Muscle of leg (tissue), 11 donors: ENCODE results near the gene SAMHD1. TPM values are rescaled to one million over a fixed set of nuclear protein-coding genes. Genes with fewer than 3 reads are reported as not detected.
"Not testable (repeated sequence)": the region's sequence is repeated elsewhere in the genome, so short reads cannot be mapped to it uniquely, and the experiment has no call there.

Source experiments
- DNase-seq: peaks from one replicate; pipeline ENCODE4 v3.0.0; 2013
- H3K27ac ChIP-seq: one replicate; pipeline ENCODE4 v1.5.1; 2013; ENCODE audit warnings: mild to moderate bottlenecking, low read length, control low read depth
- H3K27me3 ChIP-seq: one replicate; pipeline ENCODE4 v1.6.1; 2013; ENCODE audit warnings: low read length; ENCODE audit not compliant: control insufficient read depth, insufficient read depth
- H3K36me3 ChIP-seq: one replicate; pipeline ENCODE4 v1.6.1; 2013; ENCODE audit warnings: low read length; ENCODE audit not compliant: control insufficient read depth, insufficient read depth
- H3K4me1 ChIP-seq: one replicate; pipeline ENCODE4 v1.6.1; 2013; ENCODE audit warnings: low read length; ENCODE audit not compliant: control insufficient read depth, insufficient read depth
- H3K4me3 ChIP-seq: one replicate; pipeline ENCODE4 v1.5.1; 2013; ENCODE audit warnings: low read length, control low read depth
- H3K9me3 ChIP-seq: replicated peaks from 2 replicates; pipeline ENCODE4 v1.6.1; 2013; ENCODE audit warnings: low read depth, low read length; ENCODE audit not compliant: control insufficient read depth
- WGBS: methylation state at CpG from one replicate; pipeline ENCODE4 v1.1.5; 2013; ENCODE audit warnings: missing lambda C conversion rate; ENCODE audit not compliant: insufficient coverage; 5-methylcytosine and 5-hydroxymethylcytosine counted together
- polyA plus RNA-seq, 8 donors: library from polyadenylated mRNA; unstranded; fragments of 120-200 nt; gene quantifications; one replicate each; pipeline versions ENCODE4 v1.2.1 to v1.2.3, GENCODE V29; 2013; ENCODE audit warnings: inconsistent platforms in 1 of 8, low replicate concordance in 1 of 8; ENCODE audit not compliant: insufficient read length in 8 of 8, insufficient read depth in 1 of 8
- total RNA-seq: library from RNA; stranded (reverse); fragments of 120-200 nt; gene quantifications from one replicate; pipeline ENCODE4 v1.2.4, GENCODE V29; 2013

SAMHD1 gene
- total and polyA plus RNA-seq, 9 donors: 22.1 to 39.9 (median 25.7) TPM

DNA sequence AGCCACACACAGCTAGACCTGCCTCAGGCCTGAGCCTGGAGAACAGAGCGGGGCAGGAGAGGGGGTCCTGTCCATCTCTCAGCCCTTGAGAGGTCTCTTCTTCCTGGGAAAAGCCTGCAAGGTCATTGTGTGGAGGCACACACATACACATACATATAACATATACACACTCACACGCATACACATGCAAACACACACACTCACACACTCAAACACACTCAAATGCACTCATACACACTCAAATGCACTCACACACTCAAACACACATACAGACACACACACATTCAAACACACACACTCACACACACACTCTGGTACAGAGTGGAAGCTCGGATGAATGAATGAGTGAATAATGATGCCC is 75.1 kb downstream of the SAMHD1 start:
- Histone ChIP-seq H3K4me1 (no peaks in the 10 kb centered on the region), H3K4me3 (no peak overlapping the region), H3K9me3 (no peaks in the 10 kb centered on the region), H3K27ac (no peak overlapping the region), H3K27me3 (peaks cover 8% of the 10 kb centered on the region), H3K36me3 (no peaks in the 10 kb centered on the region)
- no peak for DNase-seq
- 80% methylated on average over 1 of the region's 3 CpGs for WGBS

DNA sequence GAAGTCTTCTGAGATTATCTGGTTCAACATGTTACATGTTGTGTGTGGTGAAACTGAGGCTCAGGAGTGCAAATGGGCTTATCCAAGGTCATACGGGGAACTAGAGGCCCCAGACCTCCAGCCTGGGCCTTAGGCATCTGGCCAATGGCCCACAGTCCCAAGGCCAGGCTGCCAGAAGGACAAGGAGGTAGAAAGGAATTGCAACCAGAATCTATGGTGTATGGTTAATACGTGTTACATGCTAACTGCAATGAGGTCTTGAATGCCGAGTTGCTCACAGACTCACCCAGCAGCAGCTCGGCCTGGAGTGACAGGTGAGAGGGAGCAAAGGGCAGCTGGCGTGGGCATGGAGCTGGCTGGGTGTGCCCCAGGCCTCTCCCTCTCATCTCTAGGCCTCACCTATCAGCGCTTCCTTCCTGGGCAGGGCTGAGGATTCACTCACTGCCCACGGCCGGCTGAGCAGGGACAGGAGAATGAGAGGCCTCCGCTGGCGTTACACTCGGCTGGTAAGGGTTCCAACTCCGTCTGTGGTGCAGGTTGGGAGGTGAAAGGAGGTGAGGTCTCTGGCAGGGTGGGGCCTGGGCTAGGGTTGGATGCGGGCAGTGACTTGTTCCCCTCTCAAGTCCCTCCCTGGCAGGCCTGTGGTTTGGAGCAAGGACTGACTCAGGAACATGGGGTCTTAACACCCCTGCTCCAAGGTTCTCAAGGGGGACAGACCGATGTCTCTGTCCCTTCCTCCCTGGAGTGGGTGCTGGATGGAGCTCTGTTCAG is 75.6 kb downstream of the SAMHD1 start, which contains the start of gene TLDC2:
Gene TLDC2 (plus strand): TSS at position 437 of the 771 bp plus-strand sequence. CDS start 37 bp downstream, at position 474.
- Histone ChIP-seq H3K27ac (no peak within 1 kb of the TSS), H3K27me3 (peaks cover 8% of the 10 kb centered on the region), H3K4me1 (no peaks in the 10 kb centered on the region), H3K36me3 (no peaks in the 10 kb centered on the region), H3K4me3 (no peak within 1 kb of the TSS), H3K9me3 (no peaks in the 10 kb centered on the region)
- no peak for DNase-seq
- WGBS: 76% methylated on average over 7 of the region's 14 CpGs

DNA sequence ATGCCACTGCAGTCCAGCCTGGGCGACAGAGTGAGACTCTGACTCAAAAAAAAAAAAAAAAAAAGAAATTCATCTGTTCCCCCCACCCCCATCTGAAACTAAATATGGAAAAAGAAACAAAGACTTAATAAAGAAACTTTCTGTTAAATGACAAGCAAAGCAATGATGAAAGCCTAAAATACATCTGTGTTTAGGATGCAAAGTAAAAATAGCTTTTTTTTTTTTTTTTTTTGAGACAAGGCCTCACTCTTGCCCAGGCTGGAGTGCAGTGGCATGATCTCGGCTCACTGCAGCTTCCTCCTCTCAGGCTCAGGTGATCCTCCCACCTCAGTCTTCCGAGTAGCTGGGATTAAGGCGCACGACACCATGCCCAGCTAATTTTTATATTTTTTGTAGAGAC is 76.4 kb downstream of the SAMHD1 start:
- no CpG with 5 or more reads among the region's 5 CpGs for WGBS
- H3K4me1 ChIP-seq, H3K27ac ChIP-seq, H3K27me3 ChIP-seq, H3K9me3 ChIP-seq, H3K4me3 ChIP-seq, H3K36me3 ChIP-seq, DNase-seq: not testable (repeated sequence)

DNA sequence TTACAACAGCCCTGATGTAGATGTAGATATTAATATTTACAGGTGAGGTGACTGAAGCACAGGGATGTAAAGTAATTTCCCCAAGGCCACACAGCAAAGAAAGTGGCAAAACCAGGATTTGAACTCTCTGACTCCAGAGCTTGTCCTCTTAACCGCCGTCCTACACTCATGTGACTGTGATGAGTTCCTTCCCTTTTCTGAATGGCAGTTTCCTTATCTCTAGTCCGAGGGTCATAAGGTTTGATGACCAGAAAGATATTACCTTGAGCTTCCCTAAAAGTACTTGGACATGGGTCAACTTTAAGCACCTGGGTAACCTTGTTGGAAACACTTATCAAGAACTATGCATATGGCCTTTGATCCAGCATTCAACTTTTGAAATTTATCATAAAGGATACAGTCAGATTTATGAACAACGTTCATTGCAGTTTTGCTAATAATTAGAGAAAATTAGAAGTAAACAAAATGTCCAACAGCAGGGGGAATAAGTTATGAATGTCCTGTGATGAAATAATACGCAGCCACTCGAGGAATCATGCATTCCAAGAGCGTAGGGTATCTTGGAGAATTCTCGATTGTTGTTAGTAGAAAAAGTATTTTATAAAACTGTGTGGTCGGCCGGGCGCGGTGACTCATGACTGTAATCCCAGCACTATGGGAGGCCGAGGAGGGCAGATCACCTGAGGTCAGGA is 77.9 kb downstream of the SAMHD1 start:
- H3K4me1 ChIP-seq: no peaks in the 10 kb centered on the region
- no peak for DNase-seq
- no peak overlapping the region for H3K4me3 ChIP-seq
- no peaks in the 10 kb centered on the region for H3K9me3 ChIP-seq
- H3K27me3 ChIP-seq: peaks cover 6% of the 10 kb centered on the region
- H3K27ac ChIP-seq: no peak overlapping the region
- no peaks in the 10 kb centered on the region for H3K36me3 ChIP-seq
- WGBS: 91% methylated on average over 10 of the region's 13 CpGs

DNA sequence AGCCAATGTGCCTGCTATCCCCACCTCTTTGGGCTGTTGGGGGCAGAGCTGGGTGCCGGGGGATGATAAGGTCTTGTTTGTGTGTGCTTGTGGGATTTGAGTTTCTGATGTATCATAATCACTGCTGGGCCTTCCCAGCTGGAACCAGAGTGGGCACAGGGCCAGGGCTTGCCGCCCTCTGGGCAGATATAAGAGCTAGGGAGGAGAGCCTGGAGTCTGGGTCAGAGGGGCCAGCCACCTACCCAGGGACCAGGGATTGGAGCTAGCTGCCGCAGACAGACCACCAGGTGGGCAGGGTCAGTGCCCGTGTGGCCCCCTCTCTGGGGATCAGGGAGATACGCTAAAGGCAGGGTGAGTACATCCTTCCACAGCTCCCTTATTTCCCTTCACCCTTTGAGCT is 78.7 kb downstream of the SAMHD1 start:
- DNase-seq: no peak
- no peaks in the 10 kb centered on the region for H3K36me3 ChIP-seq
- no peaks in the 10 kb centered on the region for H3K4me1 ChIP-seq
- 58% methylated on average over 5 of the region's 5 CpGs for WGBS
- peaks cover 2% of the 10 kb centered on the region for H3K27me3 ChIP-seq
- H3K27ac ChIP-seq: no peak overlapping the region
- no peaks in the 10 kb centered on the region for H3K9me3 ChIP-seq
- no peak overlapping the region for H3K4me3 ChIP-seq

DNA sequence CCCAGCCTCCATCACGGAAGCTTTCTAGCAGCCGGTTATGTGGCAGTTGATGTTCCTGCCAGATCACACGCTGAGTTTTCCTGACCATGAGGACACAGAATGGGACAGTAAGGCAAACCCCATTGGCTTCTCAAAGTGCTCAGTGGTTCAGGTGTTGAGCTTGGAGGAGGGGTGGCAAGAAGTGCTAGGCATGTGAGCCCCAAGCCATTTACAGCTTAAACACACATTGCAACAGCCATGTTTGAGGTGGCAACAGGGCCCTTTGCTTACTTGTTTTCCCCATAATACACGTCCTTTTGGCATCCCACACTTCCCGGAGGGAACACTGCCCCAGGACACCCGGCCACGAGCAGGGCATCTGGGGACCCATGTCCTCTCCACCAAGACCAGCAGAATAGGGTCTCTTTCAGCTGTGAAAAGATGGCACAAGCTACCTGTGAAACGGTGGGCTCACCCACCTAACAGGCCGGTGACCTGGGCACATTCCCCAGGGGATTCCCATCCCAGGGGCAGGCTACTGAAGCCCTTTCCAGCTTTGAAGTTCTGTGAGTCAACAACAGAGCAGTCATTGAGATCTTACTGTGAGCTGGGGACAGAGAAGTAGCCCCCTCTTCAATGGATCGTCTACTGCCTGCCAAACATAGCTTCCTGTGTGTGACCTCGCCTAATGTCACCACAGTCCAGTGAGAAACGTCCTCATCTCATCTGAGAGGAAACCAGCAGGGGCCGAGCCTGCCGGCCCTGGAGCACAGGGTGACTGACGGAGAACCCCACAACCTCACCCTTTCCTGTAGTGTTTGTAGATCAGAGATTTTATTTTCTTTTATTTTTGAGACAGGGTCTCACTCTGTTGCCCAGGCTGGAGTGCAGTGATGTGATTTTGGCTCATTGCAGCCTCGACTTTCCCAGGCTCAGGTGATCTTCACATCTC is 79.6 kb downstream of the SAMHD1 start:
- Histone ChIP-seq H3K27me3 (peaks cover 2% of the 10 kb centered on the region), H3K36me3 (no peaks in the 10 kb centered on the region), H3K4me3 (no peak overlapping the region), H3K9me3 (no peaks in the 10 kb centered on the region), H3K27ac (no peak overlapping the region), H3K4me1 (no peaks in the 10 kb centered on the region)
- no peak for DNase-seq
- 69% methylated on average over 8 of the region's 16 CpGs for WGBS

DNA sequence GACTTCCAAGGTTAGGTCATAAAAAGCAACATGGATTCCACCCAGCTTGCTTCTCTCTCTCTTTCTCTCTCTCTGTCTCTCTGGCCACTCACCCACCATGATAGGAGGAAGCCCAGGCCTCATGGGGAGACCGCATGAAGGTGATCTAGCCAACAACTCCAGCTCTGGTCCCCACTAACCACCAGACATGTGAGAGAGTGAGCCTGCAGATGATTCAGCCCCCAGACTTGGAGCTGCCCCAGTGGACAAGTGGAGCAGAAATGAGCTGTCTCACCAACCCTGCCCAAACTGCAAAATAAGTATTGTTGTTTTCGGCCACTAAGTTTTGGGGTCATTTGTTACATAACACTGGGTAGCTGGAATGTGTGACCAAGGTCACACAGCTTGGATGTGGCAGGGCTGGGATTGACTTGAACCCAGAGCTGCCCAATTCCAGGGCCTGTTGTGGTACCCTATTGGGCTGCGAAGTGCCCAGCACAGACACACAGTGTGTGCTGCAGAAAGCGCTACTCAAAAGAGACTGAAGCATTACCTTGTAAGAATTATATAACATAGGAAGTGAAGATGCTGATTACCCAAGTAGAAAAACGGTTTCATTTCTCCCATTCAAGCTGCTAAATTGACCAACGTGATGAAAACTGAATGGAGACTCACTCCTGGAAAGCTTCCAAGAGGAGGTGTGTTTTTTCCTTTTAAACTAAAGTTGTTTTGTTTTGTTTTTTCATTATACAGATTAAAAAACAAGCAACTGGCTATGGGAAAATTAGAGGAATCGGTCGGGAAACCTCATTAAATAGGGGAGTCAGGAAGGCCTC is 84.6 kb downstream of the SAMHD1 start:
- peaks cover 3% of the 10 kb centered on the region for H3K27me3 ChIP-seq
- H3K4me1 ChIP-seq: peaks cover 13% of the 10 kb centered on the region
- no peak overlapping the region for H3K4me3 ChIP-seq
- 80% methylated on average over 1 of the region's 8 CpGs for WGBS
- H3K27ac ChIP-seq: no peak overlapping the region
- H3K9me3 ChIP-seq: no peaks in the 10 kb centered on the region
- no peak for DNase-seq
- H3K36me3 ChIP-seq: no peaks in the 10 kb centered on the region

DNA sequence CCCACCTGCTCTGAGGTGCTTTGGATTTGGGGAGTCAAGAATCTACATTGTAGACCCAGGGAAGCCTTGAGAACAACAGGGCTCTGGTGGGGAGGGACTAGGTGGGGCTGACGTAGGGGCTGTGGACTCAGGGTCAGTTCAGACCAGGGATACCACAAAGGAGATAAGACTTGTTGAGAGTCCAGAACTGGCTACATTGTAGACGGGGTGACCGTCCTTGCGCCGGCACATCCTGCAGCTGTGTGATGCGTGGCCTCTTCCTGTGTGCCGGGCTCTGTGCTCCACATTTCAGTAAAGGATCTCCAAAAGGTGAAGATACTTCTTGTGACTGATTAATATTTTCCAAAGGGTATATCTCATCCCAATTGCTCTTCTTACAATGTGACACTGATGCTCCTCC is 85.3 kb downstream of the SAMHD1 start:
- Histone ChIP-seq H3K9me3 (no peaks in the 10 kb centered on the region), H3K36me3 (peaks cover 6% of the 10 kb centered on the region), H3K27me3 (peaks cover 3% of the 10 kb centered on the region), H3K27ac (no peak overlapping the region), H3K4me3 (no peak overlapping the region), H3K4me1 (peaks cover 20% of the 10 kb centered on the region)
- DNase-seq: no peak
- 70% methylated on average over 1 of the region's 7 CpGs for WGBS

DNA sequence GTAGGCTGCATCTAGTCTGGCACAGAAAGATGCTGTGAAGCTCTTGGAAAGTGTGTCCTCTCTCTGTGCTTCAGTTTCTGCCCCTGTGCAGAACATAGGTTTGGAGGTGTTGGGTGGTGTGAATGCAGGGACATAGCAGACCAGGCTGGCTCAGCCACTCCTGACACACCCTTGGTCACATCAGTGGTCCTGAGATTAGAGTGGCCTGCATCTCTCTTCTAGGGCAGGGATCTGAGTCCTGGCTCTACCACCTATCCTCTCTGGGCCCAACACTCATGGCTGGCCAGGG is 85.7 kb downstream of the SAMHD1 start:
- Histone ChIP-seq H3K4me3 (no peak overlapping the region), H3K36me3 (peaks cover 9% of the 10 kb centered on the region), H3K4me1 (peaks cover 24% of the 10 kb centered on the region), H3K27ac (no peak overlapping the region), H3K27me3 (peaks cover 3% of the 10 kb centered on the region), H3K9me3 (no peaks in the 10 kb centered on the region)
- no peak for DNase-seq
